HEK293 (cell line): ENCODE data around the gene CDC34.

Experiments used
- CTCF ChIA-PET: fragments of 350-600 bp; formaldehyde crosslinking; extraction: SDS; loops from one replicate; lab custom pipeline; 2021; ENCODE audit warnings: antibody characterized with exemption; lab: Yijun Ruan, JAX
- POLR2A ChIA-PET: fragments of 300-600 bp; formaldehyde crosslinking; extraction: SDS; loops from one replicate; lab custom pipeline; 2020; ENCODE audit warnings: antibody characterized with exemption, inconsistent platforms; lab: Yijun Ruan, JAX
- H3K27ac ChIP-seq: fragments of 200-500 bp; sonication (Bioruptor generic); 2 replicates; pipeline ENCODE4 v1.5.1; 2014; ENCODE audit warnings: low read depth, low read length, control low read depth, inconsistent platforms; ENCODE audit errors: extremely low read depth
- H3K36me3 ChIP-seq, 2 experiments: fragments of 200-500 bp in 1 of 2; sonication (Bioruptor generic) in 1 of 2; 1 replicate in 1 of 2; 2 replicates in 1 of 2; pipeline ENCODE4 v1.5.1; 2014 to 2017; ENCODE audit warnings: inconsistent platforms in 2 of 2, low read length in 2 of 2; ENCODE audit not compliant: control insufficient read depth in 2 of 2, insufficient read depth in 1 of 2
- H3K4me1 ChIP-seq: fragments of 200-500 bp; sonication (Bioruptor generic); 2 replicates; pipeline ENCODE4 v1.5.1; 2014; ENCODE audit warnings: mild to moderate bottlenecking, low read length, inconsistent platforms; ENCODE audit not compliant: control insufficient read depth, insufficient read depth
- H3K4me3 ChIP-seq: 2 replicates; pipeline ENCODE4 v1.5.1; 2011; ENCODE audit warnings: low read depth, mild to moderate bottlenecking, control low read depth, low read length, moderate library complexity
- H3K9me3 ChIP-seq: fragments of 200-500 bp; sonication (Bioruptor generic); 2 replicates; pipeline ENCODE4 v1.5.1; 2014; ENCODE audit warnings: low read depth, low read length, inconsistent platforms; ENCODE audit not compliant: control insufficient read depth, insufficient read depth
- IKZF3 ChIP-seq: fragments of 450-650 bp; IDR thresholded peaks from 2 replicates; pipeline ENCODE4 v1.5.0; 2018; ENCODE audit warnings: missing biosample characterization, mild to moderate bottlenecking, missing genetic modification characterization, moderate library complexity
- INSM2 ChIP-seq: fragments of 450-650 bp; formaldehyde crosslinking; IDR thresholded peaks from 2 replicates; pipeline ENCODE4 v1.5.1; 2016; ENCODE audit warnings: missing biosample characterization, missing genetic modification characterization
- KLF1 ChIP-seq: fragments of 450-650 bp; formaldehyde crosslinking; IDR thresholded peaks from 2 replicates; pipeline ENCODE4 v1.5.1; 2016; ENCODE audit warnings: missing biosample characterization, missing genetic modification characterization
- KLF8 ChIP-seq: fragments of 450-650 bp; formaldehyde crosslinking; IDR thresholded peaks from 2 replicates; pipeline ENCODE4 v1.5.1; 2016; ENCODE audit warnings: missing biosample characterization, missing genetic modification characterization
- OVOL3 ChIP-seq: fragments of 450-650 bp; formaldehyde crosslinking; IDR thresholded peaks from 2 replicates; pipeline ENCODE4 v1.5.1; 2016; ENCODE audit warnings: missing biosample characterization, missing genetic modification characterization
- SP2 ChIP-seq: fragments of 450-650 bp; formaldehyde crosslinking; IDR thresholded peaks from 2 replicates; pipeline ENCODE4 v1.5.1; 2016; ENCODE audit warnings: missing biosample characterization, missing genetic modification characterization
- TRIM28 ChIP-seq: IDR thresholded peaks from 2 replicates; pipeline ENCODE4 v1.6.1; 2011; ENCODE audit warnings: low read length, control low read depth, borderline replicate concordance
- ZBTB10 ChIP-seq: fragments of 450-650 bp; formaldehyde crosslinking; IDR thresholded peaks from 2 replicates; pipeline ENCODE4 v1.5.1; 2016; ENCODE audit warnings: missing biosample characterization, missing genetic modification characterization
- ZBTB6 ChIP-seq: fragments of 450-650 bp; formaldehyde crosslinking; IDR thresholded peaks from 2 replicates; pipeline ENCODE4 v1.5.1; 2017; ENCODE audit warnings: missing biosample characterization, missing genetic modification characterization
- ZFHX2 ChIP-seq: fragments of 450-650 bp; formaldehyde crosslinking; conservative IDR thresholded peaks from 2 replicates; pipeline ENCODE4 v1.5.1; 2016; ENCODE audit warnings: missing biosample characterization, missing genetic modification characterization
- ZNF112 ChIP-seq: fragments of 450-650 bp; formaldehyde crosslinking; IDR thresholded peaks from 2 replicates; pipeline ENCODE4 v1.5.0; 2017; ENCODE audit warnings: missing biosample characterization, missing genetic modification characterization
- ZNF138 ChIP-seq: fragments of 450-650 bp; formaldehyde crosslinking; IDR thresholded peaks from 2 replicates; pipeline ENCODE4 v1.5.1; 2016; ENCODE audit warnings: missing biosample characterization, missing genetic modification characterization, borderline replicate concordance
- ZNF148 ChIP-seq: fragments of 450-650 bp; formaldehyde crosslinking; IDR thresholded peaks from 2 replicates; pipeline ENCODE4 v1.5.0; 2017; ENCODE audit warnings: missing biosample characterization, missing genetic modification characterization, borderline replicate concordance
- ZNF174 ChIP-seq: fragments of 450-650 bp; formaldehyde crosslinking; IDR thresholded peaks from 2 replicates; pipeline ENCODE4 v1.5.0; 2017; ENCODE audit warnings: missing biosample characterization, mild to moderate bottlenecking, missing genetic modification characterization
- ZNF26 ChIP-seq: fragments of 450-650 bp; formaldehyde crosslinking; IDR thresholded peaks from 2 replicates; pipeline ENCODE4 v1.5.1; 2016; ENCODE audit warnings: missing biosample characterization, missing genetic modification characterization
- ZNF37A ChIP-seq: fragments of 450-650 bp; IDR thresholded peaks from 2 replicates; pipeline ENCODE4 v1.5.1; 2018; ENCODE audit warnings: missing biosample characterization, missing genetic modification characterization
- ZNF48 ChIP-seq: fragments of 450-650 bp; formaldehyde crosslinking; IDR thresholded peaks from 2 replicates; pipeline ENCODE4 v1.5.1; 2016; ENCODE audit warnings: missing biosample characterization, missing genetic modification characterization
- ZNF544 ChIP-seq: fragments of 450-650 bp; formaldehyde crosslinking; IDR thresholded peaks from 2 replicates; pipeline ENCODE4 v1.5.0; 2017; ENCODE audit warnings: missing biosample characterization, missing genetic modification characterization
- ZNF549 ChIP-seq: fragments of 450-650 bp; IDR thresholded peaks from 2 replicates; pipeline ENCODE4 v1.5.1; 2018; ENCODE audit warnings: missing biosample characterization, missing genetic modification characterization, mild to moderate bottlenecking, inconsistent platforms, moderate library complexity
- ZNF610 ChIP-seq: fragments of 450-650 bp; formaldehyde crosslinking; IDR thresholded peaks from 2 replicates; pipeline ENCODE4 v1.5.1; 2016; ENCODE audit warnings: missing biosample characterization, missing genetic modification characterization, borderline replicate concordance
- ZNF626 ChIP-seq: fragments of 450-650 bp; sonication (Bioruptor Pico); formaldehyde crosslinking; IDR thresholded peaks from 2 replicates; pipeline ENCODE4 v1.5.1; 2018; ENCODE audit warnings: missing biosample characterization, missing genetic modification characterization, inconsistent platforms
- ZNF645 ChIP-seq: fragments of 450-650 bp; formaldehyde crosslinking; IDR thresholded peaks from 2 replicates; pipeline ENCODE4; 2016; ENCODE audit warnings: missing biosample characterization, missing genetic modification characterization
- ZNF660 ChIP-seq: fragments of 450-650 bp; IDR thresholded peaks from 2 replicates; pipeline ENCODE4 v1.5.1; 2018; ENCODE audit warnings: missing biosample characterization, mild to moderate bottlenecking, missing genetic modification characterization
- ZNF768 ChIP-seq: fragments of 450-650 bp; formaldehyde crosslinking; IDR thresholded peaks from 2 replicates; pipeline ENCODE4 v1.5.1; 2018; ENCODE audit warnings: missing biosample characterization, mild to moderate bottlenecking, missing genetic modification characterization
- ZNF785 ChIP-seq: fragments of 450-650 bp; formaldehyde crosslinking; IDR thresholded peaks from 2 replicates; pipeline ENCODE4 v1.5.1; 2016; ENCODE audit warnings: missing biosample characterization, missing genetic modification characterization
- ZSCAN18 ChIP-seq: fragments of 450-650 bp; formaldehyde crosslinking; IDR thresholded peaks from 2 replicates; pipeline ENCODE4 v1.5.1; 2016; ENCODE audit warnings: missing biosample characterization, missing genetic modification characterization

The CDC34 gene

GRCh38 chr19:570937-571565 is 39.5 kb downstream of the CDC34 start:
- ChIA-PET POLR2A (interaction anchor here (0.8 to 2.2 kb wide), 4 partner anchors 11 to 39 kb away, joined by 3 to 17 read pairs (median 4); partner anchors contain the start of gene CDC34), CTCF (no interaction called here)
- Histone ChIP-seq H3K9me3 (no peaks in the 10 kb centered on the region), H3K4me1 (peaks cover 6% of the 10 kb centered on the region), H3K36me3 (peaks cover 0 to 2% of the 10 kb centered on the region in 2 experiments; a peak in 1 of 3 replicates), H3K4me3 (peak overlapping the region; percentile 20), H3K27ac (peak overlapping the region; percentile 51)
- TF ChIP-seq ZNF148 (no peak), TRIM28 (0 out of 2 replicates have a peak, but pooled peaks have one; percentile 18), ZNF785 (0 out of 2 replicates have a peak, but pooled peaks have one; percentile 9), IKZF3 (0 out of 2 replicates have a peak, but pooled peaks have one; percentile 26), ZBTB10 (tag by site-specific recombination) (peak; percentile 69), ZNF645 (tag by site-specific recombination) (no peak), ZNF48 (tag by site-specific recombination) (no peak), ZNF174 (no peak), ZSCAN18 (tag by site-specific recombination) (no peak), ZNF112 (tag by site-specific recombination) (no peak), OVOL3 (tag by site-specific recombination) (no peak), ZNF544 (tag by site-specific recombination) (no peak), ZNF610 (tag by site-specific recombination) (no peak), SP2 (tag by site-specific recombination) (peak; percentile 37), ZBTB6 (tag by site-specific recombination) (no peak), ZNF626 (tag by site-specific recombination) (no peak), ZNF37A (no peak), ZNF768 (no peak), ZNF549 (tag by site-specific recombination) (no peak), ZNF138 (tag by site-specific recombination) (no peak), ZFHX2 (tag by site-specific recombination) (peak; percentile 63; the same call in 1 of the 2 replicates), KLF8 (tag by site-specific recombination) (peak; percentile 90), ZNF26 (tag by site-specific recombination) (no peak), ZNF660 (tag by site-specific recombination) (no peak), KLF1 (tag by site-specific recombination) (peak; percentile 17; the same call in 1 of the 2 replicates), INSM2 (tag by site-specific recombination) (peak; percentile 59)
